Stimulated activated CD8-positive, alpha-beta memory T cell treated with anti-CD3 and anti-CD28 coated beads, Interleukin-4, amount 100 ng/mL, for 4 hours (primary cell): ENCODE results near the gene KRT86.
"Not testable (repeated sequence)": the region's sequence is repeated elsewhere in the genome, so short reads cannot be mapped to it uniquely, and the experiment has no call there.

Source experiments
- DNase-seq, 2 donors: peaks; one replicate each; pipeline ENCODE4 v3.0.0-alpha.2; 2020; ENCODE audit warnings: low read depth in 2 of 2, low spot score in 1 of 2

The KRT86 gene

GRCh38 chr12:52238916-52239646, 35.4 kb upstream of the KRT86 start:
- no peak for DNase-seq

- DNase-seq, result no peak
Measured at GRCh38 chr12:52239767-52240166, 34.7 kb upstream of the KRT86 start.

DNA sequence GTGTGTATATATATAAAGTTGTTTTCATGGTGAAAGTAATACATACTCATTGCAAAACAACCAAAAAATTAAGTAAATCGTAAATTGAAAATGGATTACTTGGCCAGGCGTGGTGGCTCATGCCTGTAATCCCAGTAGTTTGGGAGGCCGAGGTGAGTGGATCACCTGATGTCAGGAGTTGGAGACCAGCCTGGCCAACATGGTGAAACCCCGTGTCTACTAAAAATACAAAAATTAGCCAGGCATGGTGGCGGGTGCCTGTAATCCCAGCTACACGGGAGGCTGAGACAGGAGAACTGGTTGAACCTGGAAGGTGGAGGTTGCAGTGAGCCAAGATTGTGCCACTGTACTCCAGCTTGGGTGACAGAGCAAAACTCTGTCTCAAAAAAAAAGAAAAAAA, 34.2 kb upstream of the KRT86 start:
- DNase-seq, result not testable (repeated sequence)

- no peak for DNase-seq
Measured at GRCh38 chr12:52241205-52241842, 33.1 kb upstream of the KRT86 start.

DNA sequence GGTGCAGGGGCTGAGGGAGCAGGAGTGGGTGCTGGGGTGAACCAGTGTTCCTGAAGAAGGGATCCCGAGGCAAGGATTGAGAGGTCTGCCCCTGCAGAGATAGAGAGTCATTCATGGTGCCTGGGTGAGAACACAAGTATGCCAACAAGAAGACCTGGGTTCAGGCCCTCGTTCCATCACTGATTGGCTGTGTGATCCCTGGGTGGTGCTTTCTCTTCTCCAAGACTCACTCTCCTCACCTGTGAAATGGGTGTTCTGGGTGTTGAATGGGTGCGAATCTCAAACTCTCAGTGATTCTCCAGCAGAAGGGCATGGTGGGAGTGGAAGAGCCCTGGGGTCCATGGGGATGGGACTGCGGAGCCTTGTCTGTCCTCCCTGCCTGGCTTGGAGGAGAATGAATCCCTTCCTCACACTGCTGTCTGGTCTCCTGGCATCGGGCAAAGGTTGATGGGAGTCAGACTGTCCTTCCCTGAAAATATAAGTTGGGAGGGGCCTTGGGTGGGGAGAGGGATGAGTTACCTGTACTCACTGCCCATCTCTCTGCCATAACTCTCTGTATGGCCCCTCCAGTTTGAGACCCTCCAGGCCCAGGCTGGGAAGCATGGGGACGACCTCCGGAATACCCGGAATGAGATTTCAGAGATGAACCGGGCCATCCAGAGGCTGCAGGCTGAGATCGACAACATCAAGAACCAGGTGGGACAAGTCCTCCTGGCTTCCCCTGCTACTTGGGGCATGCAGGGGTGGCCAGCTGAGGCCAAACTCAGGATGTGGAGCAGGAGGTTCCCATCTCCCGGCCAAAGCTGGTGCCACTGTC, 31.8 kb upstream of the KRT86 start:
- no peak for DNase-seq

- DNase-seq, result no peak
Measured at GRCh38 chr12:52243259-52243855, 31.1 kb upstream of the KRT86 start.

- peak; percentile 32 to 38 for DNase-seq
Measured at GRCh38 chr12:52243856-52244614, 30.4 kb upstream of the KRT86 start.

- DNase-seq, result no peak
Measured at GRCh38 chr12:52244615-52244994, 29.8 kb upstream of the KRT86 start.

DNA sequence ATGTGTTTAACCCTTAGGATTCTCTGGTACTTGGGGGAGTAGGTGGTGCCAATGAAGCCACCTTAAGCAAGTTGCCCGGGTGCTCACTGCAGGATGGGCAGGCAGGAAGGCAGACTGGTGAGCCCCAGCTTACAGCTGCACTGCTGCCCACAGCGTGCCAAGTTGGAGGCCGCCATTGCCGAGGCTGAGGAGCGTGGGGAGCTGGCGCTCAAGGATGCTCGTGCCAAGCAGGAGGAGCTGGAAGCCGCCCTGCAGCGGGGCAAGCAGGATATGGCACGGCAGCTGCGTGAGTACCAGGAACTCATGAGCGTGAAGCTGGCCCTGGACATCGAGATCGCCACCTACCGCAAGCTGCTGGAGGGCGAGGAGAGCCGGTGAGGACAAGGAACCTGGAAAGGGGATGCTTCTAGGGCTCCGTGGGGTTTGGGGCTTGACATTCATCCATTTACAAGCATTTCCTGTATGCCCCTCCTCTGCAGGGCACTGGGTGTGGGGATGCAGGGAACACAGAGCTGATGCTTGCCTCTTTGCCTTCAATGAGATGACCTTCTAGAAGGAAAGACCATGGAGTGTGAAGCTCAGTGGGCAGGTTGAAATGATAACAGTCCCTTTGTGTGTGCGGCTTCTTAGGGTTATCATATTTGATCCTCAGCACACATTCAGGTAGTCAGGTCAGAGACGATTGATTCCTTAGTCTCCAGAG, 29.0 kb upstream of the KRT86 start:
- DNase-seq, result no peak

DNA sequence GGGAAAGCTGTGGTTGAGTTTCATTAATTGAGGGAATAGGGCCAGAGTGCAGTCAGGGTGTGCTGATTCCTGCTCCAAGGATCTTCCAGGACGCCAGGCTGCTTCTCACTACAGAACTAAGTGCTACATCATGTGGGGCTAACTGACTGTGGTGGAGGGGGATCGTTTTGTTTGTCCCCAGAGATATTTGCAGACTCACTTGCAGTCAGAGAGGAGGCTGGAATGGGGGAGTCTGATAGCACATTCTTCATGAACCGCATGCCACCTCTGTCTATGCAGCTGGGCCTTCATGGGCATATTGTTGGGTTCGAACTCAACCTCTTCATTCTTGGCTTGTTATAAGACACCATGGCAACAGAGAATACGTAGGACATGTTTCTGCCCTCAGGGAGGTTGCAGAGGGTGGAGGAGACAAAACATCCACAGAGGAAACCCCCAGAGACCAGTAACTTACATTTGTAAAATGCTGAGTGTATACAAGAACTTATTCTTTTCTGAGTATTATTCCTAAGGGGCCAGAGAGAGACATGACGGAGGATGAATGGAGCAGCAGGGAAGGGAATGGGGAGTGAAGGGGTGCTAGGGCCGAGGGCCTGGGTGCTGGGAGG, 28.4 kb upstream of the KRT86 start:
- DNase-seq, result no peak

- DNase-seq, result no peak
Measured at GRCh38 chr12:52246720-52247621, 27.5 kb upstream of the KRT86 start.

DNA sequence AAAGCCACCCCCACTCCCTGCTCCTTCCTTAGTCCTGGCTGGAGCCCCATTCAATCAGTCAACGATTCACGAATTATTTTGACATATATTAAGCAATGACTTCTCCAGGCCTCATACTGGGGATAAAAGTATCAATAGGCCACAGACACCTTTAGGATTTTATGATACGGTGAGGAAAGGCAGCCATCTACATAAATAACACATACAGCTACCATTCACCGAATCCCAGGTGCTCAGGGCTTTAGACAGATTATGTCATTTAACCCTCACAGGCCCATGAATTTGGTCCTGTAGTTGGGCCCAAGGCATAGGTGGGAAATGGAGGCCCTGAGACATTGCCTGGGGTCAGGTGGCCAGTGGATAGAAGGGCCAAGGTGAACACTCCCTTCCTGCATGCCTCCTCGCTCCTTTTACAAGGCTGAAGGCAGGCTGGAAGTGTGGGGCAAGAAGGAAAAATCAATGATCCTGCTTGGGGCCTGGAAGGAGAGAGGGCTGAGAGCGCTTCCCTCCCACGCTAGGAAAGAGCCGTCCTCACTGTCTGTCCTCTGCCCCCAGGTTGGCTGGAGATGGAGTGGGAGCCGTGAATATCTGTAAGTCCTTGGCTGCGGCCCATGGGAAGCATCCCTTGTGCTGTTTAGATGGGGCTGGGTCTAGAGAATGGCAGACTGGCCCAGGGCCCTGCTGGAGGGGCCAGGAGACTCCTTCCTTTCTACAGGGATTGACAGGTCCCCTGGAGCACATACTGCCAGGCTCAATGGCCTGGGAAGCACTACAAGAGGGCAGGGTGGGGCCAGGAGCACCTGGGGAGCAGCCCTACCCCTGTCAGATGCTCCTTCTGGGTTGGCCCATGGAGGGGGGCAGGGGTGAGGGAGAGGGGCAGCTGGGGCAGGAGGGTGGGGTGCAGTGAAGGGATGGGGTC, 26.6 kb upstream of the KRT86 start:
- no peak for DNase-seq

- DNase-seq, result no peak
Measured at GRCh38 chr12:52248541-52249461, 25.6 kb upstream of the KRT86 start.

DNA sequence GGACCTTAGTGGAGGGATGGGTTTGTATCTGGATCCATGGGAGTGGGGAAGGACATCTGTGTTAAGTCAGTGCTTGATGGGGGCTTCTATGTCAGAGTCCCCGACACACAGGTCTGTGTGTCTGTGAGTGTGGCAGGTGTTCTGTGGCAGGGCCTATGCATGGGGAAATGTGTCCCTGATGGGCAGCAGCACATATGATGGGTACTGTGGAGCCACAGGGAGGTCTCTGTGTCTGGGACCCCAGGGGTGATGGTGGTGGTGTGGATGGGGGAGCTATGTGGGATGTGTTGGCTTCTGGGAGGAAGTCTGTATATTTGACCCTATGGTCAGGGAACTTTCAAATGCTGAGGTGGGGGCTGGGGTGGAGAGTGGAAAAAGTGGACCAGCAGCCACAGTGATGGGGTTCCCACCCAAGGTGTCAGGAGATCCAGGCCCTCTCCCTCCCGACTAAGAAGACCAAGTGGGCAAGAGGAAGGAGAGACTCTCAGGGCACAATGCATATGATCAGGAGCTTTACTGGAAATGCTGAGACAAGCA, 24.9 kb upstream of the KRT86 start:
- DNase-seq, result no peak

- DNase-seq, result no peak
Measured at GRCh38 chr12:52250048-52250990, 24.1 kb upstream of the KRT86 start.
